SIG-M5 treated with dmso at 0.1 percent for 504 hours (cell line): ENCODE results near the gene ASIC3.

ENCODE experiments used
- DNase-seq: peaks from one replicate; lab custom pipeline; 2025; ENCODE audit not compliant: unreplicated experiment; lab: John Stamatoyannopoulos, UW

Gene ASIC3

GRCh38 chr7:151085329-151085690, 37.0 kb downstream of the ASIC3 start:
- no peak for DNase-seq

- DNase-seq: peak; percentile 67
Observed at GRCh38 chr7:151085691-151086620, 37.6 kb downstream of the ASIC3 start, which contains the start of gene AGAP3. TSS of gene AGAP3 (plus strand) at chr7:151086475. CDS start at chr7:151086742, 267 bp downstream.

DNA sequence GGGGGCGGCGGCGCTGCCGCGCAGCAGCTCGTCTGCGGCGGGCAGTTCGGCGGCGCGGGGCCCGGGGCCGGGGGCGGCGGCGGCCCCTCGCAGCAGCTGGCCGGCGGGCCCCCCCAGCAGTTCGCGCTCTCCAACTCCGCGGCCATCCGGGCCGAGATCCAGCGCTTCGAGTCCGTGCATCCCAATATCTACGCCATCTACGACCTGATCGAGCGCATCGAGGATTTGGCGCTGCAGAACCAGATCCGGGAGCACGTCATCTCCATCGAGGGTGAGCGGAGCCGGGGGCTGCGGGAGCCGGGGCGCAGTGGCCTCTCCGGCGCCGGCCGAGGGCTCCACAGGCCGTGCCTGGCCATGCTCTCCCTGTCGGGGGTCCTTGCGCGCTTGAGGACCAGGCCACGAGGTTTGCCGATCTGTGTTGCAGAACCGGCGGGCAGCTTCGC, 38.5 kb downstream of the ASIC3 start:
- DNase-seq: no peak

DNA sequence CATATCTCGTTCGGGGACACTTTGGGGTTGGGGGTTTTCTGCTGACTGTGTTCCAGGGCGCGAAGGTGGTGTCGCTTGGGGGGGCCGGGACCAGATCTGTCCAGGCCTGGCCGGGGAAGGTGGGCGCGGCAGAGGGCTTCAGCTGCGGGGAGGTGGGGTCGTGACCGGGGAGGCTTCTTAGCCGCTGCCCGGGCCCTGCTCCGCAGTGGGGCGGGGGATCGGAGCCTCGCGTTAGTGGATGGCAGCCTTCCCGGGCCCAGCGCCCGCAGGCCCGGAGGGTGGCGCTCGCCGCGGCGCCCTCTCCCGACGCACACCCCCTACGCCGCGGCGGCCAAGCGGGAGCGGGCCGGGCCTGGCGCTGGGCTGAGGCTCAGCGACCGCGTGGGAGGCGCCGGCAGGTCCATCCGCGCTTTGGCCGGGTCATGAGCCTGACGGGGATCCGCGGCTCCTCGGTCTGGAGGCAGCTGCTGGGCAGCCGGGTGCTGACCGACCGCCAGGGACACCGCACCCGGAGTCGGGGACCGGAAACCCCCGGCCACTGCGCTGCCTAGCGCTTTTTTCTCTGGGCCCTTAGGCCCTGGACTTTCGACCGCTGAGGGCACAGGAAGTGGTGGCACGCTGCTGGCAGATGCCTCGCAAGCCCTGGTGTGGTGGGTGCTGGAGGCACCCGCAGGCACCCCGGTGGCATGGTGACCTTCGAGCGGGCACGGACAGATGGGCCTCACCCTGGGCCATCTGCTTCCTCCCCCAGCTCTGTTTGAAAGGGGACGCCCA, 39.1 kb downstream of the ASIC3 start:
- no peak for DNase-seq

DNA sequence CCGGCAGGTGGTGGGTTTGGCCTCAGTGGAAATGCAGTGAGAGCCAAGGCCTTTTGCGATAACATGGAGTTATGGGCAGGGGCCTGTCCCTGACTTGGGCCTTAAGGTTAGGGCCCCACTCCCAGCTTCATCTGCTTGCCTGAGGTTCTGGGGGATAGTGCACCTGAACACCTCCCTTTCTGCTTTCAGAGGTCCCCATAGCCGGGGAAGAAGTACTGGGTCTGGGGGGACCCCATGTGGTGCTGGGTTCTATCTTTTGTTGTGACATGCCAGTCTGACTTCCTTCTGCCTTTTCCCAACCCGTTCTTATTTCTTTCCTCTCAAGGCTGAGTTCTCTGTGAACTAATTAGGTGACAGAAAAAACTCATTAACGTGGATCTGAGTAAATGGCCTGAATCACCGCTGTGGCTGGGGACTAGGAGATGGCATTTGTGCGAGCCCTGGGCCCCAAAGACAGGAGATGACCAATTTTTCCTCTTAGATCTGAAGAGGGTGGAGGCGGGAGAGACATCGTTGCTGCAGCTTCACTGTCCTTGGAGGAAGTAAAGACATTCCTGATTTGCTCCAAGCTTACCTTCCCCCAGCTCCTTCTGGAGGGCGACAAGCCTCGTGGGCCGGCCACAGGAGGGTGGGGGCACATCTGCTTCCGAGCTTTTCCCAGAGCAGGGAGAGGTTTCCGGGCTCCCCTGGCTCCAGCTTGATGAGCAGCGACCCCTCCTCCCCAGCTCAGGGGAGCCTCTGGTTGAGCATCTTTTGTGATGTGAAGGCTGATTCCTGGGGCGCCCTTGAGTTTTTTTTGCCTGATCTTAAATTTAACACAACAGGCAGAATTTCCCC, 39.9 kb downstream of the ASIC3 start:
- peak; percentile 49 for DNase-seq

DNA sequence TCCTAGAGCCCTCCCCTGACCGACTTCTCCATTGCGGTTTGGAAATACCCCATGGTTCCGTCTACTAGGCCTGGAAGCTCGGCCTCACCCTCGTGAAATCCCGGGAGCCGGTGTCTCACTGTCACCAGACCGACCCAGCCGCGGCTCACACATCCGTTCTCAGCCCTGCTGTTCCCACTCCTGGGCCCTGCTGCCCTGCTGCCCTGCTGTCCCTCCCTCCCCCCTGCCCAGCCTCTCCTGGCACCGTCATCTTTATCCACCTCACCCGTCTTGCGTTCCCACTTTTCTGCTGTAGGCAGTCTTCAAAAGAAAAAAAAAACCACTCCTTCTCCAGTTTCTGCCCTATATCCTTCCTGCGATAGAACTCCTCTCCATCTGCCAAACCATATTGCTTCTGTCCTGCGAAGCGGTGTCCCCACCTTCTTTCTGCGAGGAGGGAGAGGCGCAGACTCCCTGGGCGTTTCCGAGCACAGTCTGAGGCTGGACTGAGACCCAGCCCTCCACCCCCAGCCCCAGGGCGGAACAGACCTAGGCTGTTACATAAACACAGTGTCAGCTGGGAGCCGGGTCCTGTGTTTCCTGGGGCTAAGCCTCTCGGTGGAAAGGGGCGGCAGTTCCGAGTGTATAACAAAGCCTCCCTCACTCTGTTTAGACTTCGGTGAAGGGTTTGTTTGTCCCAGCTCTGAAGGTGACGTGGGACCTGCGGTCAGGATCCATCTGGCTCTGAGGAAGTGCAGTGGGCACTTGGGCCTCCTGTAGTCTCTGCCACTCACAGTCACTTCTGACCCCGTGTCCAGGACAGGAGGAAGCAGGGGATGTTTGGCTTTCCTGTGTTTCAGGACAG, 40.7 kb downstream of the ASIC3 start:
- peak; percentile 18 for DNase-seq

DNA sequence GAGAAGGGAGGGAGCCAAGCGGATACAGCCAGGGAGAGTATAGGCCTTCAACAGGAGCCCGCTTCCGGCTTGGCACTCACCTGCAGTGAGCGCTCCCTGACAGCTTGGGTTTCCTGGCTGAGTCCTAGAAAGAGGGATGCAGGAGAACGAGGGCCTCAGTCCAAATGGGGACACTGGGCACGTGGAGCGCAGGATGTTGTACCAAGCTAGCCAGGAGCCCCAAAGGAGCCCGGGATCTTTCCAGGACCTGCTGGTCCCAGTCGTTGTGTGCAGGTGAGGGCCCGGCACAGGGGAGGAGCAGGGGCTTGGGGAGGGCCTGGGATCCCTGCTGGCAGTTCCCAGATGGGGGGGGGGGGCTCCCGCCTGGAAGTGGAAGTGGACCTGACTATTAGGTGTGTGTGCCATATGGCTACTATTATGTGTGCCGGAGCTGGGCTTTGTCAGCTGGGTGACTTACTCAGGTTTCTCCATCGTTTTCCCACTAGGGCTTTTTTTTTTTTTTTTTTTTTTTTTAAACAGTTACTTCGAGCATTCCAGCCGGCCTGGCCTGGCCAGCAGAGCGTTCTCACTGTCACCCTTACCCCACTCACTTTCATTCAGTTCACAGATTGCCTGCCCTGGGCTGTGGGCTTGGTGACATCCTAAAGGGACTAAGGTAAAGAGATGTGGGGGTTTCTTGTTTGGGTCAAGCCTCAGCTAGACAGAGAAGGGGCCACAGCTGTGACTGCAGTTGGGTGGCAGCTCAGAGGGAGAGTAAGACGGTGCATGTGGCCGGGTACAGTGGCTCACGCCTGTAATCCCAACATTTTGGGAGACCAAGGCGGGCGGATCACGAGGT, 41.8 kb downstream of the ASIC3 start:
- no peak for DNase-seq

DNA sequence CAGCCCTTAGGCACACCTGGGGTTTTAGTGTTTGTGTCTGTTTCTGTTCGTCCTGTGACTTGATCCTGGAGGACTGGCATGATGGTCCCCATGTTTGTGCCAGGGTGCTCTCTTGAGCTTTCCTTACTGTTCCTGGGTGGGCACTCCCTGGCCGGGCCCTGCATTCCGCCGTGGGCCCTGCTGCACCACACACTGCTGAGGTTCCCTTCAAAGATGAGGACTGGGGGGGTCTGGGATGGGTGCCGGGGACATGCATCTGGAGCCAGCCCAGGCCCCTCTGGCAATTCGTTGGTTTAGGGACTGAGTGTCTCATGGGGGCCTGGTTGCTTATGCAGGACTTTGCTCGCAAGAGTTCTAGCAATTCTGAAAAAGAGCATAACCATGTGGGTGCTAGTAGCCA, 42.7 kb downstream of the ASIC3 start:
- no peak for DNase-seq

- peak; percentile 36 for DNase-seq
Observed at GRCh38 chr7:151091431-151091830, 43.1 kb downstream of the ASIC3 start.

DNA sequence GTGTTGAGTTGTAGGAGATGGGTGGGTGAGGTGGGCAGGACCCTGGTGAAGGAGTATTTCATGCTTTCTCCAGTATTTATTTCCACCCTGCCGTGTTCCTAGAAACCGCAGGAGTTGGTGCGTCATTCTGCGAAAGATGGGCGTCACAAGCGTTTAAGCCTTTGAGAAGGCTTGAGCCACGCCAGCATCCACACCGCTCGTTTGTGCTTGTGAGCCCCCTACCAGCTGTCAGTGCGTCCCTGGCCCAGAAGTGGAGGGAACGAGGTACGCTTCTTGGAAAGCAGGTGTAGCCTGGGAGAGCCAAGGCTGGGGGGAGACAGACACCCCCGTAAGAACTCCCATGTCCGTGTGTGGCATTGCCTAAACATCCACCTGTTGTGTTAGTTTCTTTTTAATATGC, 43.7 kb downstream of the ASIC3 start:
- DNase-seq: no peak

DNA sequence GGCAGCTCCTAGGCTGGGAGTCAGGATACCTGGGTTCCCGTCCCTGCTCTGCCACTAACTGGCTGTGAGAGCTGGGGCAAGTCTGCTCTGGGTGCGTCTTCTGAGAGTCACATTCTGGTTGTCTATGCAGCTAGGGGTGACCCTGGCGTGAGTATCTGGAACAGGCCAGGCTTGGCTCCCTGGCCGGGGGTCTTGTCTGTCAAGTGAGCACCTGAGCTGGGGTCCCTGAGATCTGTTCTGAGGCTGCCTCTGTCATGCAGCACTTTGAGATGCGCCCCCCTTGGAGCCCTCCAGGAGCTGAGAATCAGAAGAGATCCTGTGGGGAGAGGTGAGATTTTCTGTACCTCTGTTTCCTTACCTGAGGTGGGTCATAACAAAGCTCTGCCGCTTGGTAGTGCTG, 45.4 kb downstream of the ASIC3 start:
- DNase-seq: no peak

DNA sequence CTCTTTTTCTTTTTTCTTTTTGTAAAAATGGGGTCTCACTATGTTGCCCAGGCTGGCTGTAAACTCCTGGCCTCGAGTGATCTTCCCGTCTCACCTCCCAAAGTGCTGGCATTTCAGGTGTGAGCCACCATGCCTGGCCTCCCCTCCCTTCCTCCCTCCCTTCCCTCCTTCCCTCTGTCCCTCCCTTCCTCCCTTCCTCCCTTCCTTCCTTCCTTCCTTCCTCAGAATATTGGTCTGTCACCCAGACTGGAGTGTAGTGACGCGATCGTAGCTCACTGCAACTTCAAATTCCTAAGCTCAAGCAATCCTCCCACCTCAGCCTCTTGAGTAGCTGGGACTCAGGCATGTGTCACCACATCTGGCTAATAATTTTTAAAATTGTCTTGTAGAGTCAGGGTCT, 46.3 kb downstream of the ASIC3 start:
- DNase-seq: no peak

GRCh38 chr7:151095123-151095797, 46.9 kb downstream of the ASIC3 start:
- DNase-seq: no peak

DNA sequence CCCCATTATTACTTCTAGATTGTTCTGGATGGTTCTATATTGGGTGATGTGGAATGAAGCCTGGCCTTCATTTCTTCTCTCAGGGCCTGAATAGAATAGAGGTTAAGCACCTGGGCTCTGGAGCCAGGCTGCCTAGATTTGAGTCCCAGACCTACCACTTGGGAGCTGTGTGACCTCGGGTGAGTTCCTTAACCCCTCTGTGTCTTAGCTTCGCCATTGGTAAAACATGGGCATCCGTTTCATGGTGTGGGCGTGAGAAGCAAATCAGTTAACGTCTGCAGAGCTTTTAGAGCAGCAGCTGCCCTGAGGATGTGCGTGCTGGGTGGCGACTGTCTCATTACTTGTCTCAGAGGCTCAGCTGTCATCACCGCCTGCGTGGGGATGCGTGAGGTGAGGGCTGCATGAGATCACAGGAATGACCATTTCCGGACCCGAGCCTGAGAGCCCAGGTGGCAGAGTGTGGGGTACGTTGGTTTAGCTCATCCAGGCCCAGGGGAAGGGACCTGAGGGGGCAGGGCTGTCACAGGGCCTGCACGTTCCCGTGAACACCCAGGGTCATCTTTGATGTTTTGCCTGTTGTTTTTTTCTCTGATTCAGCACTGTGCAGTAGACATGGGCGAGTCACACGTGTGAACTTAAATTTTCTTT, 47.6 kb downstream of the ASIC3 start:
- no peak for DNase-seq

DNA sequence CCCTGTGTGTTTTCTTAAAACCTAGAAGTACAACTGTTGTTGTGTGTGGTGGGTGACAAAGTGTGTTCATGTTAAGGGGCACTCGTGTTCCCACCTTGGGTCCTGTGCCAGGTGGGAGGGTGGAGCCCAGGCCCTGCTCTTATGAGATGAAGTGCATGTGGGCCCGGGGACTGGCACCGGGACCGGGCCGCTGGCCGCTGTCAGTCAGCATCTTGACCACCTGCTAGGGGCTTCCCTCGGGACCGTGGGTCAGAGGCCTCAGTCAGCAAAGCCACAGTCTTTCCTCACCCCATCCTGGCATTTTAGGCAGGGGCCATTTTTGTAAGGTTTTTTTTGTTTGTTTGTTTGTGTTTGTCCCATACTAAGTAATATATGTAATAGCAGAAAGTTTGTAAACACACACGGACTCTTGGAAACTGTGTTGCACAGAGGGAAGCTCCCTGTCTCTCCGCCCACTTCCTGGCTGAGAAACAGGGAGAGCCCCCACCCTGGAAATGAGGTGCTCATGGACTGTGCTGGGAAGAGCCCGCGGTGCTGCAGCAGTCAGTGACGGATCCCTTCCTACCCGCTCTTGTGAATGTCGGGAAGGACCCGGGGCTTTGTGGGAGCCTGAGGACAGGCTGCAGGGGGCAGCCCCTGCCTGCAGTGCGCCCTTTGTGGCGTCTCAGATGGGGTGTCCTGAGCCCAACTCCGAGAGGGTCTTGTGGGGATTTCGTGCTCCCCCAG, 51.3 kb downstream of the ASIC3 start:
- DNase-seq: no peak

DNA sequence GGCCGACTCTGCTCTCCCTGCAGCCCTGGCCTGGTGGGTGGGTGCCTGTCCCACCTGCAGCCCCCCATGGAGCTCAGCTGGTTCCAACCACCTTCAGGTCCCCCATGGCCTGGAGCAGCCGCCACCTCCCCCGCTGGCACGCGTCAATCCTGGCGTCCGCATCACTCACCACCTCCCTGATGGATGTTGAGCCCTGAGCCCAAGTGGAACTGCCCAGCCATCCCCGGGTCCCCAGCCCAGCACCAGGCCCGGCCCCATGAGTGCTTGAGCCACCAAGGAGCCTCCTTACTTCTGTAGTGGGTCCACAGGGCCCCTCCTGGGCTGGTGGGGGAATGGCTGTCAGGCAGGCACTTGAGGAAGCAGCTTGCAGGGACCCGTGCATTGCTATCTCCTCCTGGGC, 52.6 kb downstream of the ASIC3 start:
- DNase-seq: no peak

- no peak for DNase-seq
Observed at GRCh38 chr7:151101621-151102396, 53.5 kb downstream of the ASIC3 start.
